NCI-H2171 treated with DMSO at 0.1 percent for 48 hours (cell line): ENCODE measurements around the gene CAMKK1.
A peak's percentile ranks its signal among the peaks of the same experiment; 100 is the strongest.

Experiments used
- DNase-seq: peaks from one replicate; lab custom pipeline; 2025; lab: John Stamatoyannopoulos, UW

CAMKK1 gene

DNA sequence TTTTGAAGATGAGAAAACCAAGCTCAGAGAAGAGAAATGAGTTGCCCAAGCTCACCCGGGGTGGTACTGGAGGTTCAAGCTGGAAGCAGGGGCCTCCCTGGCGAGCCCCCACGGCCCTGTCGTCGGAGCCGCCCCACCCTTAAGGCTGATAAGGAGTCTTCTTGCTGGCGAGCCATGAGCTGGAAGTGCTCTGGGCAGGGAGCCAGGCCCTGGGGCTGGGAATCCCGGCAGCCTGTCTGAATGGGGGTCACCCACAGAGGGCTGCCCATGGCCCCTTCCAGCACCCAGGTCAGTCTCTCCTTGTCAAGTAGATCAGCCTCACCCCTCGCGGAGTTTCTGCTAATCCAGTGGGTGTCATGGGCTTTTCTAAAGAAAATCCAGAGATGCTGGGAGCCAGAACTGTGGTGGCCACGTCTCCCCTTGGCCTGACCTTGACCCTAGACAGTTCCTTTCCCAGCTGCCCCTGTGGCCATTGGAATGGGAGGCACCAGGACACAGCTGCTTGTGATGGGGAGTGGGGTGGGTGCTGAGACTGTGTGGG is 24.6 kb upstream of the CAMKK1 start:
- DNase-seq: peak; percentile 46

GRCh38 chr17:3916825-3917224 is 24.0 kb upstream of the CAMKK1 start:
- DNase-seq: no peak

DNA sequence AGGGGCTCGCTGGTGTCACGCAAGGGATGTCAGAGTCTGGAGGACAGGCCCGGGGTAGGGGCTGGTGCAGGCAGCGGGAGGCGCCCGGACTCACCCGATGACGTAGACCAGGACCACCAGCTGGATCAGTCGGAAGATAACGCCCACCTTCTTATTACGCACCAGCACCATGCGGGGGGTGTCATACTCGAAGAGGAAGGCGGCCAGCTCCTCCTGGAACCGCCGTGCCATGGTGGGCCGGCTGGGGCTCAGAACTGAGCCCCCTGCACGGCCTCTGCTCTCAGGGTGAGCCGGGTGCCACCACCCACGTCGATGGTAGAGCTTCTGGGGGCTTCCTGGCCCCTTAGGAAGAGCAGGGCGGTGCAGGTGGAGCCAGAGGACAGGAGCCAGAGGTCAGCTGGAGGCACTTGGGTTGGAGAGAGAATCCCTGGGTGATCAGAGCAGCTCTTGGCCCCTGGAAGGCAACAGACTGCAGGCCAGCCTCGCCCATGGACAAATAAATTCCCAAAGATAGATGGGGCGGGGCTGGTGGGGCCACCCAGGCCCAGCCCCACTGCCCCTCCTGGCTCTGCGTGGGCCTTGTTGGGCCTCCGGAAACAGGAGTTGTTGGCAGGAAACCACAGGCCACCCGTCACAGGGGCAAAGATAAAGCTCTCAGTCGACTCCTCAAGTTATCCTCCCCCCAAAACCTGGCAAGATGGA is 23.3 kb upstream of the CAMKK1 start, which contains the start of gene P2RX1:
TSS of gene P2RX1 (minus strand) at position 471 of the 702 bp plus-strand sequence. CDS start at position 231, 240 bp downstream.
- DNase-seq: no peak

DNA sequence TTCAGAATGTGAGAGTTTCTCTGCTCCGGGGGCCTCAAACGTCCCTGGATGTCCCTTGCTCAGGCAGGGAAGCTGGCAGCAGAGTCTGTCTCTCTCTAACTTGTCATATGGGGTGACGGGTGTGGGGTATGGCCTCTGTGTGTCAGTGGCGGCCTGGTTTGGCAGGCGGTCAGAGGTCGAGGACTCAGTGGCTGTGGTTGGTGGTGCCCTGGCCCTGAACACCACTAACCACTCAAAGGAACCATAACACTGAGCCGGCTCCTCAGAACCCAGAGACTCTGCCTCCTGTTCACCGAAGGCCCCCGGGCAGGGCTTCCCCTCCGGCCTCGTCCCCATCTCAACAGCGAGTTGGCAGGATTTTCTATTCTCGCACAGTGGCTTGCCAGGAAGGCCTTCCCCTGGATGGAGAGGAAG is 22.7 kb upstream of the CAMKK1 start:
- DNase-seq: no peak

DNA sequence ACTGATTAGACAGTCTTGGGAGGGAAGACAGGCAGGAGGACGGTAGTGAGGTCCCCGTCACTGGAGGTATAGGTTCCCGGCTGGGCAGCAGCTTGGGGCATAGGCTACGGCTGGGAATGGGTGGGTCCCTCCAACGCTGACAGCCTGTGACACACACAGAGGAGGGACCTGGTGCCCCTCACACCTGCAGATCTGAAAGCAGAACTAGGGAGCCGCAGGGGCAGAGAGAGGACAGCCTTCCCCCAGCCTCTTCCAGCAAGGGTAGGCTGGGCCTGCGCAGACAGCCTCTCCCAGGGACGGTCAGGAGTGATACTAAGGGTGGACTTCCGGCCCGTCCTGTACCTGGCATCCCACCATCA is 21.4 kb upstream of the CAMKK1 start:
- DNase-seq: no peak

GRCh38 chr17:3913531-3914311 is 20.9 kb upstream of the CAMKK1 start:
- DNase-seq: peak; percentile 59

DNA sequence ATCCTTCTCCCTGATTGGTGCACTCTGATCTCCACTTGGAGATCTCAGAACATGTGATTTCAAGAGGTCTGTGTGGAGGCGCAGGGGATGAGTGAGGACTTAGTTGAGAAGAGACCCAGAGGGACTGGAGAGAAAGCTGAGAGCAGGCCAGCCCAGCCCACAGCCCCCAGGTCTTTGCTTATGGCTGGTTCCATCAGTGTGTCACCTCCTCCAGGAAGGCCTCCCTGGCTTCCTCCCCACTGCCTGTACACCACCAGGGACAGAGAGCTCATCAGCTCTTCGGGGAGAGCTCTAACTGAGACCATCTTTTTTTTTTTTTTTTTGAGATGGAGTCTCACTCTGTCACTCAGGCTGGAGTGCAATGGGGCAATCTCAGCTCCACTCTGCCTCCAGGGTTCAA is 20.0 kb upstream of the CAMKK1 start:
- DNase-seq: no peak

DNA sequence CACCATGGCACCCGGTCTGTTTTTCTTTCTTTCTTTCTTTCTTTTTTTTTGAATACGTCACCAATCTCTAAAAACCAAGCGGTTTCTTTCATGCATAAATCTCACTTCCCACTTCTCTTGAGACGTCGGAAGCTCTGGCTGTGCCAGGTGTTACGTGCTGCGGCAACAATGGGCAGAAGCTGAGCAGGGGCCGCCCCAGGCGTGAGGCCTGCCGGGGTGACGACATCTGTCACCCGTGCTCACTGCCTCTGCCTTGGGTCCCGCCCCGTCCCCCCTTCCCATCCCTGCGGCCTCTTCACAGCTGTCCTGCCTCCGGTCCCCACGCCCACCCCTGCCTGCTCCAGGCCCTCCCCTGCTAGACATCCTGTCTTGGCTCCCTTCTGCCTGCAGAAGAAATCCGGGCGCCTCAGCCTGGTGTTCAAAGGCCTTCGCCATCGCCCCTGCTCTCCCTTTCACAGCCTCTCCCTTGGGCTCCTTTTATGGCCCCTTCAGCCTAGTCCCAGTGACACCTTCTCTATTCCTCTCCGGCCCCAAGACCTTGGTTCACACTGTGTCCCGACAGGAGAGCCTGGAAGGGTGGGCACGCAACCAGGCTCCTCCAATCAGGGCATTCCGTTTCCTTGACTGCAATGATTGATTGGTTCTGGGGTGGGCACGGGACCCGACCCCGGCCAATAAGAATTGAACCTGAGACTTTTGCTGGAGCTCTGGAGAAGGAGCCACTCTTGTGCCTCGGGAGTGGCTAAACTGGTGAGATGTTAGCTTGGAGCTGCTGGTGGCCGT is 18.6 kb upstream of the CAMKK1 start:
- DNase-seq: peak; percentile 88

GRCh38 chr17:3910420-3911270 is 17.8 kb upstream of the CAMKK1 start:
- DNase-seq: no peak

GRCh38 chr17:3909257-3909656 is 16.4 kb upstream of the CAMKK1 start:
- no peak for DNase-seq

GRCh38 chr17:3907483-3908216 is 14.8 kb upstream of the CAMKK1 start:
- DNase-seq: no peak

DNA sequence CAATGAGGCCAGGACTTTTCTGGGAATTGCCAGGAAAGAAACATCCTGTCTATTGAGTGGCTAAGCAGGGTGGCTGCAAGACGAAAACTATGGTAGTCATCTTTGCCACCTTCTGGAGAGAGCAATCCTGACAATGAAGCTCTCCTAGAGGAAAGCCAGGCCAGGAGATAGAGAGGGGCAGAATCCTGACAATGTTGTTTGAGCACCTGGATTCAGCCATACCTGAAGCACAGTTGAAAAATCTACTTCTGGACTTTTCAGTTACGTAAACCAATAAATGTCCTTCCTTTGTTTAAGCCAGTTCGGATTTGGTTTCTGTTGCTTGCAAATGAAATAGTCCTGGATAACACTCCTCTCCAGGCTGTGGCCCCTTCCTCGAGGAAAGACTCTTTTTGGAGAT is 14.0 kb upstream of the CAMKK1 start:
- DNase-seq: no peak

DNA sequence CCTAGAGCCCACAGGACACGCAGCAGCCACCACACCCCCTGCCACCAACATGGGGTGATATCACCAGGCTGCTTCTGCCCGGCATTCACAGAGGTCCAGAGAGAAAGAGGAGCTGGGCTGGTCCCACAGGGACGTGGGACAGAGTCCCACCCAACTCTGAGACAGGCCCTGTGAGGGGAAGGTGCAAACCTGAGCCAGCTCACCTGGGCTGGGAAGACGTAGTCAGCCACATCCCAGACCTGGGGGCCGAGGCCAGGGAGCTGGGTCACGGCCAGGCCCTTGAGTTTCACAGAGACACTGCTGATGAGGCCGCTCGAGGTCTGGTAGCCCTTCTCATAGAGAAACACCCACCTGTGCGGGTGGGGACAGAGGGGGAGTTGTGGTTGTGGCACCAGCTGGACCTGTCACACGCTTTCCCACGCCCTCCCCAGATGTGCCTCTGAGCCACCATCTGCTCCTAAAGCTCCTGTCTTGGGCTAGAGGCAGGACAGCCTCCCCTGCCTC is 12.2 kb upstream of the CAMKK1 start:
- peak; percentile 89 for DNase-seq

GRCh38 chr17:3904501-3904900 is 11.6 kb upstream of the CAMKK1 start:
- peak; percentile 25 for DNase-seq

GRCh38 chr17:3903881-3904290 is 11.0 kb upstream of the CAMKK1 start:
- DNase-seq: no peak

DNA sequence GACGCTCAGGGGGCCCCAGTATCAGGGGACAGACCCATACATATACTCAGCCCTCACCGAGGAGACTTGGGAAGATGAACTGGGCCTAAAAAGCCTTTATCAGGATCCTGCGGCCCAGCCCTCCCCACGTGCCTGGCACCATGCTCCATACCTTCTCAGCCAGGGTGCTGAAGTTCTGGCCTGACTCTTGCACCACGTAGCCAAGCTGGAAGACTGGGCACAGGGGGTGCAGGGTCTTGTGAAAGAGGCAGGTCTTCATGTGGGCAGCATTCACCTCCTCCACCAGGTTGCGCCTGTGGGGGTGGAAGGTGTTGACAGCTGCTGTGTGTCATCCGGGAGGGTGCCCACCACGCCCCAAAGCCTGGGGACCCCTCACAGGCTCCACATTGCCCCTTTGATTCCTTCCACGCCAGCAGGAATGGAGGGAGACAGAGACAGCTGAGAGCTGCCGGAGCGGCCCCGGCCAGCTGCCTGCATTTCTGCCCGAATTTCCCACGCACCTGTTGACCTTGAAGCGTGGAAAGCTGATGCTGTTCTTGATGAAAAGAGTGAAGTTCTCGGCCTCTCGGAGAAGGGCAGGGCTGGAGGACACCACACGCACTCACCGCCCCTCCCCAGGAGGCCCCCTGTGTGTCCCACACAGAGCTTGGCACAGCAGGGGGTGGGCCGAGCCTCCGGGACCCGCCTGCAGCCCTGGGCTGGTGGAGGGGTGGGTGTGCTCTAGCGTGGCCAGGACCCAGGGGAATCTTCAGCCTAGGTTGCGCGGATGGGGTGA is 10.4 kb upstream of the CAMKK1 start:
- DNase-seq: peak; percentile 19

DNA sequence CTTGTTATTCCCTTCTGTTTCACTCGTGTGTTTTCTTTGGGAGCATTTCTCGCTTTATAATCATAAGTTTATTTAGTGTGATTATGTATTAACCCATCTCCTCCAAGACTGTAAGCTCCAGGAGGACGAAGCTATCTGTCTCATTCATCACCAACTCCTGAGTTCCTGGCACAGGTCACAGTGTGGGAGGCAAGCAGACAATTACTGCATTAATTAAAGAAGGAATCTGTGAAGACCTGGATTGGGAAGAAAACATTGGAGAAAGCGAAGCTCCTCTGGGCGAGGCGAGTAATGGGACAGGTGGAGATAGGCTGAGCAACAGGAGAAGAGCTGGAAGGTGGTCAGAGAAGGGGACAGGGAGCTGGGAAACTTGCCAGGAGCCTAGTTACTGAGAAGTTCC is 7.8 kb upstream of the CAMKK1 start:
- DNase-seq: peak; percentile 16

GRCh38 chr17:3897731-3898130 is 4.9 kb upstream of the CAMKK1 start:
- DNase-seq: no peak

- no peak for DNase-seq
These were observed 4.0 kb upstream of the CAMKK1 start for GRCh38 chr17:3896968-3897235.
